HCT116 (cell line): ENCODE data around the gene WHRN.

Source experiments
- JUND ChIP-seq: IDR thresholded peaks from 2 replicates; pipeline ENCODE4 v1.6.1; 2012
- POLR2AphosphoS5 ChIP-seq: IDR thresholded peaks from 2 replicates; pipeline ENCODE4 v1.6.1; 2011; ENCODE audit warnings: mild to moderate bottlenecking, low read depth, low read length, moderate library complexity
- SRF ChIP-seq: IDR thresholded peaks from 2 replicates; pipeline ENCODE4 v1.6.1; 2012; ENCODE audit warnings: low read depth
- TF ChIP-seq, protein P1 (sequence below), 3 experiments: fragments of 200-600 bp in 1 of 3; sonication (generic) in 1 of 3; IDR thresholded peaks in 2 of 3; conservative IDR thresholded peaks in 1 of 3; 2 replicates each; pipeline ENCODE4 v1.5.1; 2012 to 2017; ENCODE audit warnings: low read depth in 2 of 3, low read length in 2 of 3, antibody characterized with exemption in 1 of 3, borderline replicate concordance in 1 of 3, control low read depth in 1 of 3, mild to moderate bottlenecking in 1 of 3, mixed read lengths in 1 of 3, mixed run types in 1 of 3, moderate library complexity in 1 of 3; ENCODE audit not compliant: insufficient read depth in 1 of 3

DNA sequence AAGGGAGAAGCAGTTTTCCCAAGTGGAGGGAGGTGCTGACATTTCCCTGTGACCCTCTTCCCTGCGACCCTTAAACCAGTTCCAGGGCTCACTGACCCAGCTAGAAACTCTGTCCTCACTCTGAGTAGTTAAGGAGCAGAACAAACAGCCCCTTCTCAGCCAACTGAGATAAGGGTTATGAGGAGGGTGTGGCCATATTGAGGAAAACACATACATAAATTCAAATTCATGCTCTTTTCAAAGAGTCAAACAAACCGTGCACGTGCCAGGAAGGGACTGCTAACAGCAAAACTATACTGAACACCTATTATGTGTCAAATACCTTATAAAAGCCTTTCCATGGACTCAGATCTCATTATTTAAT lies 112.5 kb downstream of the WHRN start:
- TF ChIP-seq, protein P1, sequence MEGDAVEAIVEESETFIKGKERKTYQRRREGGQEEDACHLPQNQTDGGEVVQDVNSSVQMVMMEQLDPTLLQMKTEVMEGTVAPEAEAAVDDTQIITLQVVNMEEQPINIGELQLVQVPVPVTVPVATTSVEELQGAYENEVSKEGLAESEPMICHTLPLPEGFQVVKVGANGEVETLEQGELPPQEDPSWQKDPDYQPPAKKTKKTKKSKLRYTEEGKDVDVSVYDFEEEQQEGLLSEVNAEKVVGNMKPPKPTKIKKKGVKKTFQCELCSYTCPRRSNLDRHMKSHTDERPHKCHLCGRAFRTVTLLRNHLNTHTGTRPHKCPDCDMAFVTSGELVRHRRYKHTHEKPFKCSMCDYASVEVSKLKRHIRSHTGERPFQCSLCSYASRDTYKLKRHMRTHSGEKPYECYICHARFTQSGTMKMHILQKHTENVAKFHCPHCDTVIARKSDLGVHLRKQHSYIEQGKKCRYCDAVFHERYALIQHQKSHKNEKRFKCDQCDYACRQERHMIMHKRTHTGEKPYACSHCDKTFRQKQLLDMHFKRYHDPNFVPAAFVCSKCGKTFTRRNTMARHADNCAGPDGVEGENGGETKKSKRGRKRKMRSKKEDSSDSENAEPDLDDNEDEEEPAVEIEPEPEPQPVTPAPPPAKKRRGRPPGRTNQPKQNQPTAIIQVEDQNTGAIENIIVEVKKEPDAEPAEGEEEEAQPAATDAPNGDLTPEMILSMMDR (IDR thresholded peaks at IDR 0.05 in 2 of 3, conservative IDR thresholded peaks at IDR 0.05 in 1 of 3; ENCODE audit: borderline replicate concordance in 1 of 3, insufficient read depth in 1 of 3, low read depth in 2 of 3, low read length in 2 of 3) = no peak
- TF ChIP-seq POLR2AphosphoS5 (no peak), SRF (no peak), JUND (no peak)
